Keratinocyte (primary cell): ENCODE results near the gene C21orf58. TPM values are rescaled to one million over a fixed set of nuclear protein-coding genes. Genes with fewer than 3 reads are reported as not detected.

Experiments used
- DNase-seq: peaks from one replicate; pipeline ENCODE4 v3.0.0-alpha.2; 2011; ENCODE audit warnings: low read depth, missing footprints, low spot score
- FAIRE-seq: peaks from 2 replicates; lab custom pipeline; 2011; peaks lifted over from hg19 to GRCh38; lab: Jason Lieb, UNC
- H2AFZ ChIP-seq: 2 replicates; pipeline ENCODE4 v1.6.0; 2012; ENCODE audit warnings: low read length, control low read depth, inconsistent platforms; ENCODE audit not compliant: control insufficient read depth
- H3K27ac ChIP-seq: 2 replicates; pipeline ENCODE4 v1.5.1; 2011; ENCODE audit warnings: low read length; ENCODE audit not compliant: control insufficient read depth, insufficient read depth
- H3K27me3 ChIP-seq: 3 replicates; pipeline ENCODE4 v1.6.0; 2011; ENCODE audit warnings: low read length; ENCODE audit not compliant: control insufficient read depth, insufficient read depth; ENCODE audit errors: extremely low read depth
- H3K36me3 ChIP-seq, 2 experiments: 2 replicates in 1 of 2; 3 replicates in 1 of 2; pipeline ENCODE4 v1.5.1; 2011; ENCODE audit warnings: low read length in 2 of 2, mild to moderate bottlenecking in 1 of 2; ENCODE audit not compliant: control insufficient read depth in 2 of 2, insufficient read depth in 2 of 2; ENCODE audit errors: extremely low read depth in 1 of 2
- H3K4me1 ChIP-seq: 3 replicates; pipeline ENCODE4 v1.5.1; 2011; ENCODE audit warnings: low read length; ENCODE audit not compliant: control insufficient read depth, insufficient read depth; ENCODE audit errors: extremely low read depth
- H3K4me2 ChIP-seq: 3 replicates; pipeline ENCODE4 v1.6.0; 2011; ENCODE audit warnings: low read depth, low read length; ENCODE audit not compliant: control insufficient read depth, insufficient read depth; ENCODE audit errors: extremely low read depth
- H3K4me3 ChIP-seq, 3 experiments: fragments of 200-600 bp in 1 of 3; sonication (generic) in 1 of 3; 2 replicates in 2 of 3; 3 replicates in 1 of 3; pipeline ENCODE4 v1.5.1; 2011 to 2016; ENCODE audit warnings: low read length in 3 of 3, mild to moderate bottlenecking in 3 of 3, control low read depth in 2 of 3, inconsistent platforms in 1 of 3, low read depth in 1 of 3, mixed read lengths in 1 of 3, mixed run types in 1 of 3, moderate library complexity in 1 of 3; ENCODE audit not compliant: control insufficient read depth in 2 of 3, insufficient read depth in 2 of 3; ENCODE audit errors: extremely low read depth in 1 of 3
- H3K79me2 ChIP-seq: 2 replicates; pipeline ENCODE4 v1.6.0; 2012; ENCODE audit warnings: low read length; ENCODE audit not compliant: control insufficient read depth, insufficient read depth
- H3K9ac ChIP-seq: 3 replicates; pipeline ENCODE4 v1.6.0; 2011; ENCODE audit warnings: low read length; ENCODE audit not compliant: control insufficient read depth, insufficient read depth; ENCODE audit errors: extremely low read depth
- H3K9me1 ChIP-seq: 3 replicates; pipeline ENCODE4 v1.6.0; 2011; ENCODE audit warnings: low read length; ENCODE audit not compliant: control insufficient read depth, insufficient read depth; ENCODE audit errors: extremely low read depth
- H3K9me3 ChIP-seq: 2 replicates; pipeline ENCODE4 v1.5.1; 2012; ENCODE audit warnings: low read depth, low read length; ENCODE audit not compliant: control insufficient read depth
- H4K20me1 ChIP-seq: 3 replicates; pipeline ENCODE4 v1.6.0; 2011; ENCODE audit warnings: low read length; ENCODE audit not compliant: control insufficient read depth, insufficient read depth; ENCODE audit errors: extremely low read depth
- EZH2 ChIP-seq: IDR thresholded peaks from one replicate; pipeline ENCODE4 v1.6.1; 2012; ENCODE audit warnings: inconsistent platforms, mild to moderate bottlenecking, low read length, moderate library complexity
- dilution Hi-C: fragments of 300-500 bp; cut with MboI; formaldehyde crosslinking; loops from one replicate; pipeline ENCODE4 v1.7.0; 2020; ENCODE audit warnings: low sequenced_read_pairs; ENCODE audit not compliant: extremely low pct_ligation_motif_present
- polyA plus RNA-seq, 5 experiments: library from polyadenylated mRNA; depleted of rRNA in 3 of 5; stranded (reverse) in 3 of 5; stranded (forward) in 1 of 5; unstranded in 1 of 5; fragments of >200 nt; gene quantifications; 1 replicate in 1 of 5; 2 replicates in 3 of 5; 3 replicates in 1 of 5; pipeline versions ENCODE4 v1.2.1 to v1.2.3, GENCODE V29; 2011 to 2012; ENCODE audit warnings: missing spikeins in 2 of 5, low read depth in 1 of 5, low replicate concordance in 1 of 5
- TF ChIP-seq, protein P1 (sequence below), 3 experiments: IDR thresholded peaks in 1 of 3; conservative IDR thresholded peaks in 1 of 3; optimal IDR thresholded peaks in 1 of 3; 2 replicates in 2 of 3; 3 replicates in 1 of 3; pipeline versions ENCODE3 to v1.5.1; 2011; ENCODE audit warnings: low read length in 3 of 3, mild to moderate bottlenecking in 3 of 3, moderate library complexity in 2 of 3, control low read depth in 1 of 3, inconsistent platforms in 1 of 3; ENCODE audit not compliant: insufficient read depth in 2 of 3; ENCODE audit errors: extremely low read depth in 1 of 3

Gene C21orf58
- polyA plus RNA-seq, 1 donor (not counting 4 experiments of a cell fraction or from before 2014, with no cell fraction given) = 1.2 TPM

DNA sequence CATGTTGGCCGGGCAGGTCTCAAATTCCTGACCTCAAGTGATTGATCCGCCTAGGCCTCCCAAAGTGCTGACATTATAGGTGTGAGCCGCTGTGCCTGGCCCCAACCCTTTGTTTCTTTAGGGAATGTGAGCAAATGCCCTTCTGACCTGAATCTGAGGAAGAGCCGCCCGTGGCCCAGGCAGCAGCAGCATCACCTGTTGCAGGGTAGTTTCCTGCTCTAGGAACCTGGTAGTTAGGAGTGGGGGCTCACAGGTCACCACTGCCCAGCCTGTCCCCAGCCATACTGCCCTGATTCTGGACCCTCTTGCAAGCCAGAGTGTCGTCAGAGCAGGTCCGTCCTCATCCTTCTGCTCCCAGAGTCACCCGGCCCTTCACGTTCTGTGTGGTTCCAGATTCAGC, 24.5 kb downstream of the C21orf58 start:
- H3K79me2 ChIP-seq = no peaks in the 10 kb centered on the region
- H3K4me2 ChIP-seq = no peak overlapping the region
- no peak overlapping the region for H3K9ac ChIP-seq
- FAIRE-seq (no peak), DNase-seq (no peak)
- dilution Hi-C loops = no loop called here
- H3K27me3 ChIP-seq = no peaks in the 10 kb centered on the region
- H2AFZ ChIP-seq = no peak overlapping the region
- no peaks in the 10 kb centered on the region for H3K9me3 ChIP-seq
- H4K20me1 ChIP-seq = no peaks in the 10 kb centered on the region
- H3K4me3 ChIP-seq = no peak overlapping the region
- no peaks in the 10 kb centered on the region for H3K9me1 ChIP-seq
- TF ChIP-seq, protein P1, sequence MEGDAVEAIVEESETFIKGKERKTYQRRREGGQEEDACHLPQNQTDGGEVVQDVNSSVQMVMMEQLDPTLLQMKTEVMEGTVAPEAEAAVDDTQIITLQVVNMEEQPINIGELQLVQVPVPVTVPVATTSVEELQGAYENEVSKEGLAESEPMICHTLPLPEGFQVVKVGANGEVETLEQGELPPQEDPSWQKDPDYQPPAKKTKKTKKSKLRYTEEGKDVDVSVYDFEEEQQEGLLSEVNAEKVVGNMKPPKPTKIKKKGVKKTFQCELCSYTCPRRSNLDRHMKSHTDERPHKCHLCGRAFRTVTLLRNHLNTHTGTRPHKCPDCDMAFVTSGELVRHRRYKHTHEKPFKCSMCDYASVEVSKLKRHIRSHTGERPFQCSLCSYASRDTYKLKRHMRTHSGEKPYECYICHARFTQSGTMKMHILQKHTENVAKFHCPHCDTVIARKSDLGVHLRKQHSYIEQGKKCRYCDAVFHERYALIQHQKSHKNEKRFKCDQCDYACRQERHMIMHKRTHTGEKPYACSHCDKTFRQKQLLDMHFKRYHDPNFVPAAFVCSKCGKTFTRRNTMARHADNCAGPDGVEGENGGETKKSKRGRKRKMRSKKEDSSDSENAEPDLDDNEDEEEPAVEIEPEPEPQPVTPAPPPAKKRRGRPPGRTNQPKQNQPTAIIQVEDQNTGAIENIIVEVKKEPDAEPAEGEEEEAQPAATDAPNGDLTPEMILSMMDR (optimal IDR thresholded peaks at IDR 0.05 in 1 of 3, IDR thresholded peaks at IDR 0.05 in 1 of 3, conservative IDR thresholded peaks at IDR 0.05 in 1 of 3; ENCODE audit: extremely low read depth in 1 of 3, insufficient read depth in 2 of 3, low read length in 3 of 3) = no peak
- TF ChIP-seq EZH2 = no peak
- no peaks in the 10 kb centered on the region for H3K4me1 ChIP-seq
- H3K27ac ChIP-seq = no peak overlapping the region
- H3K36me3 ChIP-seq = peaks cover 0 to 8% of the 10 kb centered on the region in 2 experiments

- FAIRE-seq (no peak), DNase-seq (no peak)
- H3K36me3 ChIP-seq = peaks cover 0 to 8% of the 10 kb centered on the region in 2 experiments
- no peak overlapping the region for H3K27ac ChIP-seq
- H3K79me2 ChIP-seq = no peaks in the 10 kb centered on the region
- dilution Hi-C loops = no loop called here
- no peak for TF ChIP-seq EZH2
- TF ChIP-seq, protein P1 (optimal IDR thresholded peaks at IDR 0.05 in 1 of 3, IDR thresholded peaks at IDR 0.05 in 1 of 3, conservative IDR thresholded peaks at IDR 0.05 in 1 of 3; ENCODE audit: extremely low read depth in 1 of 3, insufficient read depth in 2 of 3, low read length in 3 of 3) = no peak
- no peaks in the 10 kb centered on the region for H3K9me1 ChIP-seq
- peak overlapping the region; percentile 58 for H3K4me2 ChIP-seq
- peak overlapping the region; percentile 60 for H3K9ac ChIP-seq
- no peaks in the 10 kb centered on the region for H3K9me3 ChIP-seq
- H2AFZ ChIP-seq = peak overlapping the region; percentile 22
- H3K4me3 ChIP-seq = peak overlapping the region in 2 of 3 experiments; percentile 31 to 38
- H3K27me3 ChIP-seq = no peaks in the 10 kb centered on the region
- no peaks in the 10 kb centered on the region for H3K4me1 ChIP-seq
- H4K20me1 ChIP-seq = no peaks in the 10 kb centered on the region
These were observed 26.1 kb downstream of the C21orf58 start for GRCh38 chr21:46297338-46298271.
